Endometrium (tissue), 2 donors: ENCODE measurements around the gene MTM1.

Source experiments
- FAIRE-seq: peaks from 2 replicates; lab custom pipeline; 2012; peaks lifted over from hg19 to GRCh38; lab: Jason Lieb, UNC
- donor health status: control.
- donor health status: control.

The MTM1 gene

DNA sequence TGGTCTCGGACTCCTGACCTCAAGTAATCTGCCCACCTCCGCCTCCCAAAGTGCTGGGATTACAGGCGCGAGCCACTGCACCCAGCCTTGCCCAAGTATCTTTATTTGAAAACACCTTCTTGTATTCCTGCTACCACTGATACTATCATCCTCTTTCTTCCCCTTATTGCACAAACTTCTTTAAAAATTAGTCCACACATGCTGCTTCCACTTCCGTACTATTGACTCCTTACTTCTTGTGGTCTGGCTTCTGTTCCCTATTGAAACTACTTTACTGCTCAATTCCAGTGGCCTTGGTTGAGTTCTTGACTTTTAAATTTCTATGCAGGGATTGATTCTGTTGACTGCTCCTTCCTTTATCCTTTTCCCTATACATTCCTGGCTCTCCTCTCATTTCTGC lies 38.8 kb downstream of the MTM1 start:
- no peak for FAIRE-seq

DNA sequence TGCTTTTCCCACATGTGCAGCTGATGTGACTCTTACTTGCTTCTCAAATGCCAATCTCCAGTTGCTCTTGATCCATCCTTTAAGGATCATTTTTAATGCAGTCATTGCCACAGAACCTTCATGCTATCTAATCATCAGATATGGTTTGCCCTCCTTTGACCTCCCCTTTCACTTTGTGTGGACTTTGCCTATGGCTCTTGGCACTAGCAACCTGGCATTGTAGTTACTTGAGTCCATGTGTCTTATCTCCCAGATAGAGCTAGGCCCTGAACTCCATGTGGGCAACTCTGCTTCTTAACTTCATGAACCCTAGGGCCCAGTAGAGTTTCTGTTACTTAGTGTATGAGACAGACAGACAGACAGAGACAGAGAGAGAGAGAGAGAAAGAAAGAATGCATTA lies 41.6 kb downstream of the MTM1 start:
- no peak for FAIRE-seq

DNA sequence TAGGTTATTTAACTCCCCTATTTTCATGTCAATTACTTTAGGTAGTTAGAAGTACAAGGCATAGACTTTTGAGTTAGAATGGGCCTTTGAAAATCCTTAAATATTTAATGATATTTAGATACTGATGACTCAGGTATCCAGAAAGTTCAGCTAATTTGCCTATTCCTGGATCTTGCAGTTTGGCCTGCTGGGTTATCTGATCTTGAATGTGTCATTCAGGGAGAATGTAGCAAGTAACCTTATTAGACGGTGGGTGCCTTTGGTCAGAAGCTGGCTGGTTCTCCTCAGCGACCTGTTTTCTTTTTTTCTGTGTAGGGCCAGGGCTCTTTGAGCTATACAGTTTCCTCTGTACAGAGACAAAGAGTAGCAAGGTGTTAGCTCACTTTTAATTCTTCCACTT lies 42.0 kb downstream of the MTM1 start:
- no peak for FAIRE-seq

DNA sequence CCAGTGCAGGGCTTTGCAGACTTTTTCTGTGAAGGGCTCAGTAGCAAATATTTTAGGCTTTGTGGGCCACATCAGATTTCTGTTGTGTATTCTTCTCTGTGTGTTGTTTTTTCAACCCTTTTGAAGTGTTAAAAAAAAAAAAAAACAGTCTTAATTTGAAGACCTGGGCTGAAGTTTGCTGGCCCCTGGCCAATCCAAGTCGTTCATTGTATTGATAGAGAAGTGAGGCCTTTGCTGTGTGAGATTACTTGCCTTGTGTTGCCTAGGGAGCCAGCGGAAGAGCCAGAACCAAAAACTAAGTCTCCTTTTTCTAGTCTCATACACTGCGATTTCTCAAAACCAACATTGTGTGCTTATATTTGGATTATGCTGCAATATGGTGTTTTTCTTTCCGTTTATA lies 46.9 kb downstream of the MTM1 start:
- FAIRE-seq = no peak

DNA sequence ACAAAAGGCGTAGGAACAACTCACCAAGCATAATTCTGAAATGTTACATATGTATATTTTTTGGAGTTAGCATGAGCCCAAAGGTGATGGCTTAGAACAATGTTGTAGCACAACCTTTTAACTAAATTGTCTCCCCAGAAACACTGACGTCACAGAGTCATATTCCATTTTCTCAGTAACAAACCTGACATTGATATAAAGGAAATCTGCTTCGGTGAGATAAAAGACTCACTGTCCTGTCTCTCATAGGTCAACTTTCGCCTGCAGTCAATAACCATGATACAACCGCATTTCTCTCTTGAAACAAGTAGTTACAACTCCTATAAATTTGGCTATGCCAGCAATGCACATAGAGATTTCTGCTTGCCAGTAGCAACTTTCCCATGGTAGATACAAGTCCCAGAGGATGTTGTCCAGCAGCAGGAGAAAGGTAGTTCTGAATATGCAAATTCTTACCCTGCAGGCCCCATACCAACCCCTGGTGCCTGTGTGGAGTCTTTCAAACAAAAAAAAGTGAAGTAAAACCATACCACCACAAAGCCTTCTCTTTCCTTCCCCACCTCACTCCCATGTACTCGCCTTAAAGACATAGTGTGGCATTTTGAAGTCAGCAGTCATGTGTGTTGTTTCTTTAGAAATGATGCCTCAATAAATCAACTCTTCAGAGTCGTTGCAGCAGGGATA lies 47.9 kb downstream of the MTM1 start:
- no peak for FAIRE-seq

DNA sequence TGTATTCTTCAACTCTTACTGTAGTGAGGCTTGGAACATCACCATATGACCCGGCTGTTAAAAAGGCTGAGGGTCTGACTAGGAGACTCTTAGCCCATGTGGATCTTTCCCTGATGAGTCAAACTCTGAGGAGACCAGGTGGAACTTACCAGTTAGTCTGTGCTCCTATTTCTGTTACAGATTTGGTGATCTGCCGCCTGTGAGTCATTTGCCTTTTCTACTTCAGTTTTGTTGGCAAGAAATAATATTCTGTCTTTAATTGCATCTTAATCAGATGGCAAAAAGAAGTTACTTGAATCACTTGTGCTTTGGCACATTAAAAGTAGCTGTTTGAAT lies 48.4 kb downstream of the MTM1 start:
- no peak for FAIRE-seq

DNA sequence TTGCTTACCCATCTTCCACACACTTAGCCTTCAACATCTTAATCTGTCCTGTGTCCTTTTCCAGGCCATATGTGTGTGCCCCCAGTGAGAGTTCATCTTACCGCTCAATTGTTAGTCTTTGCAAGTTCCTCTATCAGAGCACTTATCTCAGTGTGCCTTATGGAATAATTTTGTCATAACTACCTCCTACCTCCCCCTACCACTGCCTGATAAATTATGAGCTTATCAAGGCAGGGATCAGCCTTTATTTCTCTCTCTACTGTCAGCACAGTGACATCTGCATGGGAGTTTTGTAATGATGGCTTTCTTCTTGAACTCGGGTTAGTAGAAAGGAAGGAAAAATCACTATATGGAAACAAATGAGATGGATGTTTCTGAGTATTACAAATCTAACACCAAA lies 53.2 kb downstream of the MTM1 start:
- FAIRE-seq = no peak

DNA sequence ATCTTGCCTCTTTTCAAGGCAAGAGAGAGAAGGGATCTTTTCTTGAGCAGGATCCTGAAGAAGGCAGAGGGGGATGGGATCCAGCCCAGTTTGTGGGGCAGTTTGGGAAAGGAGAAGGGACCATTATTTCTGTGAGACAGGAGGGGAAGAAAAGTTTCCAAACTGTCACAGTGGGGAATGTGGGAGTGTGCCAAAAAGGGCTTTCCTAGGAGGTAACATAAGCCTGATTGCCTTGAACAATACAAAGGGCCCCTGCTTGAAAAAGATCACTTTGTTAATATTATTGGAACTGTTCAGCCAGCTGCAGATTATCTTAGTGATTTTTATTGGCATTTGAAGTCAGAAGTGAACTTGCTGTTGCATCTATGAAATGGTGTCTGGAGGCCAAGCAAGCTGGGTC lies 55.2 kb downstream of the MTM1 start:
- no peak for FAIRE-seq

DNA sequence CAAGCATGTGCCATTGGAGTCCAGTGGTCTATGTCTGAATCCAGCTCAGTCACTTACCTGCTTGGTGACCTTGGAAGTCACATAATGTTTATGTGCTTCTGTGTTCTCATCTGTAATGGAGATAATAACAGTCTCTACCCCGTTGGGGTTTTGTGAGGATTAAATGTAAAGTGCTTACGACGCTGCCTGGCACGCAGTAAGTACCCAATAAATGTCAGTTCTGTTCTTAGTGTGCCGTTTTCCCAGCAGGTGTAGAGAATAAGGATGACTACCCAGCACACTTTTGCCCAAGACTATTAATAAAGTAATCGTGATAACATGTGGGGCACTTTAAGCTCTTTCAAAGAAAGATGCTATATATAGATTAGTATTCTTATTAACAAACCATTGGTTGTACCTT lies 56.7 kb downstream of the MTM1 start:
- FAIRE-seq = no peak

DNA sequence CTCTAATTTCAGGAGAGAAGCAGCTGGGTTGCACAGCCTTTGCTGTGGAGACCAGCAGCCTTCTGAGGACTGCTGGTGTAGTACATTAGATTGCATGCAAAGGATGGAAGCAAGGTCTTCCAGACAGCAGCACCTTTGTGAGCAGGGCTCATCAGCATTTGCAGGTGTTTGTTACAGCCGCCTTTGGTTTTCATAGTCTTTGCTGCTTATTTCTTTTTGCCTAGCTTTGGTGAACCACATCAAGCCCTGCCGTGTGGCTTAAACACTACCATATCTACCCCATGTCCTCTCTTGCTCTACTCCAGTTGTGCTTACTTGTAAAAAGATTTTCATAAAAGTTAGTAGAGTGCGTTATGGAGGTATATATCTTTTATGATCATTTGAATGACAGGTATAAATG lies 57.5 kb downstream of the MTM1 start:
- FAIRE-seq = no peak

DNA sequence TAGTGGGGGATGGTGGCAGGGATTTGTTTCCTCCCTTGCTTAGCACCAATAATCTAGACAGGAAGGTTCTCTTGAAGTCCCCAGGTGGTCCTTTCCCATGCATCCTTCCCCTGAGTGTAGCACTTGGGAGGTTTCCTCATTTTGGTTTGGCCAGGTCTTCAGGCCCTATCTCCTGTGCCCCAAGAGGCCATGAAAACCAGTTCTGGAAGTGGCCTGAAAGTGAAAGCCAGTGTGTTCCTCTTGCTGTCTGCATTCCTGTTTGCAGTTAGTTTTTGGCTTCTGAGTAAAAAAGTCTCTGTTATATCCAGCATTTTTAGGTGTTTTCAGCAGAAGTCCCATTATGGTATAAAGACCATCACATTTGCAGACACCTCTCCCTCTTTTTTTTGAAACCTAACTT lies 59.5 kb downstream of the MTM1 start:
- no peak for FAIRE-seq

DNA sequence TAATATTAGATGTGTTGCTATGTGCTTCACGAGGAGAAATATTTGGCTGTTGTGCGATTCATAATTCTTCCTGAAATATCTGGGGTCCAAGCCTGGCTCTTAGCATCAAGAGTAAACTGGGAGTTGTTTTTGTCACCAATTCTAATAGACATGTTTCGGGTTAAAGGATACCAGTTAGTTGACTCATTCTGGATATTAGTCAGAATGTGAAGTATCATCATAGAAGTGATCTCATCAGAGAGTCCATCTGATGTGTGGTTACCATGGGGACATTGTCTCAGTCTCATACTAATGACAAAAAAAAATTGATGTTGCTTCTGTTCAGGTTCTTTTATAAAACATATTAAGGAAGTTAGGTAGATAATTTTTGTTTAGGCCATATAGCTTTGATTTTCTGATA lies 67.5 kb downstream of the MTM1 start:
- FAIRE-seq = no peak

DNA sequence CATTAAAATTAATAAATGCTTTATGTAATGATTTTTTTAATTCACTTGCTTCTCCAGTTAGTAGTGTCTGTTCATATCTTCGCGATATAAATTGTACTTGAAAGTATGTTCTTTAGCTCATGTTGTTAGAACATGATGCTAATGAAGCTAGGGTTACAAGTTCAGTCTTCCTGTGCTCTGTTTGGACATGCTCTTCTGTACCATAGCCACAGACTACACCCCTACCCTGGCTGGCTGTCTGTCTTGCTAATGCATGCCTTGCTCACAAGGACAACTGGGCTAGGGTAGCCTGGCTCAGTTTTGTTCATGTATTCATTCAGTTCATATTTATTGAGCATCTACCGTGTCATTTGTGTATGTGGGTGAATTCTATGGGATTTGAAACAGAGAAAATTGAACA lies 74.0 kb downstream of the MTM1 start:
- no peak for FAIRE-seq

DNA sequence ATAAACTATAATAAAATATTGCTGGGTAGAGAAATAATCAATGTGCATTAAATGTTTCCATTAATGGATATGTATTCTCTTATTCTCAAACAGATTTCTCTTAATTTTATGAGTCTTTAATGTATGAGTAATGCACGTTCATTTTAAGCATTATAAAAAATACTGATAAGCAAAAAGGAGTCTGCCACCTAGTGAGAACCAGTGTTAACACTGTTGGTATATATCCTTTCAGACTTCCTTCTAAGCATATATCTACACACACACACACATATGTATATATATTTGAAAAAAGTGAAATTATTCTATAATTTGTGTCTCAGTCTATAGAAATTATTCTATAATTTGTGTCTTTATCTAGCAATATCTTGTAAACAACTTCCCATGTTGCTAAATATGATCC lies 74.8 kb downstream of the MTM1 start:
- FAIRE-seq = no peak

DNA sequence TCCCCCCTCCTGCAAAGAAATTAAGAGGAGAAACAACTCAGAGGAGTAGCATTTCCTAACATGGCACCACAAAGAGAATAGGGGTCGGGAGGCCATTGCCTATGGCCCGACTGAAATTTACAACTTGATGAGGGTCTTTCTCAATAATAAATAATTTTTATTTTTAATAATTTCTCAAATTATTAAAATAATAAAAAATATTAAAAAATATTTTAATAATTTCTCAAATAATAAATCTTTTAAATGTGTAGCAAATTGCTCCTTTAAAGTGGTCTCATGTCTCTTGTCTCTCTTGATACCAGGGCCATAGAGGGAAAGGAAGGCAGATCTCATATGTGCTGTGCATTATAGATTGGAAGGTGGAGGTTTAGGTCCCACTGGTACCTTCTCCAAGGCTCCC lies 75.5 kb downstream of the MTM1 start:
- FAIRE-seq = no peak

DNA sequence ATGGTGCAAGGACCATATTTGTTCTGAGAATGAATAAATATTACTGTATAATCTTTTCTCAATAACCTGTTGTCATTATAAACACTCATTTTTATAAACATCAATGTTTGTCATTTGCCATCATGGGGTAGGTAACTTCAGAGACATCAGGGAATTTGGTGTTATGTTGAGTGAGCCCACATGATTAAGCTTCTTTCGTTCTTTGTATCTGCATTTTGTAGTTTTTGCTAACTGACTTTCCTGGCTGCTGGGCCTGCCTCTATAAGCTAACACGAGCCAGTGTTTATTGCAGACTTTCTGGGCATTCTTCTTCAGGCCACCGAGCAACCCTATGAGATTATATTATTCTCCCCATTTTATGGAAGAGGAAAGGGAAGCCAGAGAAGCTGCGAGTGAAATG lies 76.0 kb downstream of the MTM1 start:
- no peak for FAIRE-seq

DNA sequence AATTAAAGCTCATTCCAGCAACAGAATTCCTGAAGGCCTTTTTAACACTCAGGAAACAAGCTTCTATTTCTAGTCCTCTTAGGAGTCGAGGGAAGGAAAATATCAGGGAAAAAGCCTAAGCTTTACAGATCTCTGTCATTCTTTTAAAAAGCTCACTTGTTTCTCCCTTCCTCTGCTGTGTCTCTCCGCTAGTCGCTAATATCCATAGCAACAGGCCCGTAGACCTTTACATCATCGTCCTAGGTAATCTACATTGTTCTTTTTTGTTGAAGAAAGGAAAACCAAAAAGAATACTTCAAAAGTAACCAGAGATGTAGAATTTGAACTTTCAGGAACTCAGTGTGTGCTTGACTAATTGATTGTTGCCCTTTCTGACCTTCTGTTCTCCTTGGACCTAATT lies 78.9 kb downstream of the MTM1 start:
- no peak for FAIRE-seq

DNA sequence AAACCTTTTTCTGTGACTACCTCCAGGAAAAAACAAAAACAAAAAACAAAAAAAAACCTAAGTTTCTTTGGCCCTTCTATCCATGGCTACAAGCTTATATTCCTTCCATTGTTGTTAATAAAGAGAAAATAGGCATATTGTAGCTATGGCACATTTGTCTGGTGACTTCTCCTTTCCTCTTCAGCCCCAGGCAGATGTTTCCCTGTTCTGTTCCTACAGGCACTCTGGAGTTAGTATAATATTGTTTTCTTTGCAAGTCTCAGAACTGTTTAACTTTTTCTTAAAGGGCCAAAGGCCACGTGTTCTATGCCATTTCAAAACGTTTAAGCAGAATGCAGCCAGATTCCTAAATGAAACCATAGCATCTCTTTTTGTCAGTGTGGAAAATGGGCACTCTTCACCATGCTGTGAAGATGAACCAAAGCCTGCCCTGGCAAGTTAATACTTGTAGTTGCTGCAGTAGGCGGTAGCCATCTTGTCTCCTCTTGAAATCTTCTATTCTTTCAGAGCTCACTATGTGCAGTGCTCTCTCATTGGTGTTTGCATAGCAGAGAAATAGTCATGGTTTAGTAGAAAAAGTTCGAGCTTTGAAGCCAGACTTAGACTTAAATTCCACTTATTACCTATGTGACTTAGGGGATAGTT lies 80.0 kb downstream of the MTM1 start:
- no peak for FAIRE-seq

DNA sequence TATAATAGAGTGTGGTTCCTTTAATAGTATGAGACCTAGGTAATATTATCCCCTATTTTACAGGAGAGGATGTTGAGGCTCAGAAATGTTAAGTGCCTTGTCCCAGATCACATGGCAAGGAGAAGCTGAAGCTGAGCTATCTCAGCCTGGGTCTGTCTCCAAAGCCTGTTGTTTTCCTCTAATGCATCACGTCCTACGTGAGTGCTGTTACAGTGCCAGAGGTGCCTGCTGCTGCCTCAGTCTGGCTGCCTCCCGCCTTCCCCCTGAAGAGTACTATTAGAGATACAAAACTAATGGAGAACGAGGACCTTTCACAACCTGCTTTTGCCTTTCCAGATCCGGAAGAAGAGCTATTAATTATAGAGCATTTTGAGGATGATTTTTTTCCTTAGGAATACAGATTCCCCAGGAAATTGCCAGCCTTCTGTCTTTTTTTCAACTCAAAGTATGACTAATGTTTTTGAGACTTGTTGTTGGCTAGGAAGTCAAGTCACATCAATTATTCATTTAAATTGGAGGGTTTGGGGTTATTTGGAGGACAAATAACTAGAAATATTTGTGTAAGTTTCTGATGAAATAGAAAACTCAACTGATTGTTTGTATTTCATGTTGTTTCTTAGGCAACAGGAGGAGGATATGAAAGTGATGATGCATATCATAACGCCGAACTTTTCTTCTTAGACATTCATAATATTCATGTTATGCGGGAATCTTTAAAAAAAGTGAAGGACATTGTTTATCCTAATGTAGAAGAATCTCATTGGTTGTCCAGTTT lies 80.9 kb downstream of the MTM1 start:
- no peak for FAIRE-seq

DNA sequence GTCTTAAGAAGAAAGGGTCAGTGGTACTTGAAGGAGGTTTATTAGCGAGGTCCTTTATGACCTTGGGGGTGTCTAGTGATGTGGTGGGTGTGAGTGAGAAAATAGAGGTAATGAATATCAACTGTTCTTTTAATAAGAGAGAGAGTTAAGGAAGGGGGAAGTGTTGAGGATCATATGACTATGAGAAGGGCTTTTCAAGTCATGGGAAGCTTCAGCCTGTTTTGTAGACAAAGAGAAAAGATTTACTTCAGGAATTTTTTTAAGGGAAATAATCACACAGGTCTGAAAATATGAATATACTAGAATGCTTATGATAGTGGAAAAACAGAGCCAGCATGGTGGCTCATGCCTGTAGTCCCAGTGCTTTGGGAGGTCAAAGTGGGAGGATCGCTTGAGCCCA lies 83.5 kb downstream of the MTM1 start:
- no peak for FAIRE-seq

DNA sequence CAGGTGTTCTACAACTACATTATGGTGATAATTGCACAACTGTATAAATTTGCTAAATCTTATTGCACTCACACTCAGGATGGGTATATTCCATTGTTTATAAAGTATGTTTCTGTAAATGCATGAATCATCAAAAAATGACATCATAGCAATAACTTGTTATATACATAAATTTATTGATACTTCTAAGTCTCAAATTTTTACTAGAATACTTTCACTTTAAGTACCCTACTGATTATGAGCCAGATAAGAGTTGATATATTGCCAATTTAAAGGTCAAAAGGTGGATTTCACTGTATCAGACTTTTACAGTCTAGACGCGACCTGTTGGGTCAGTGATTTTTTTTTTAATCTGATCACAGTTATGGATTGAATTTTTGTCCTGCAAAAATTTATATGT lies 87.4 kb downstream of the MTM1 start:
- no peak for FAIRE-seq

DNA sequence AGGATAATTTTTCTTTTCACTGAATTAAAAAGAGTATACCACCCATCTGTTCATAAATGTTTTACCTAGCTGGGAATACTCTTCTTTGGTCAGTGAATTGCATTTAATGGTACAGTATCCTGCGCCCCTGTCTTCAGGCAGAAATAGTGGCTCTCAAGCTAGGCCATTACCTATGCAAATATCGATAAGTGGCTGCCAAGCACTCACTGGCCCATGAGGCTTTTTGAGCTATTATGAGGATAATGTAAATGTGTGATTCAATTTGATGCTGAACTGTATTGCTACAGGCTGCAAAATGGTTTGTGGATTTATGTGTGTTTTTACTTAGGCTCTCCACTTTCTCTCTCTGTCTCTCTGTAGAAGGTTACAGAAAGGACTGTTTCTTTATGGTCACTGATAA lies 94.7 kb downstream of the MTM1 start:
- no peak for FAIRE-seq

DNA sequence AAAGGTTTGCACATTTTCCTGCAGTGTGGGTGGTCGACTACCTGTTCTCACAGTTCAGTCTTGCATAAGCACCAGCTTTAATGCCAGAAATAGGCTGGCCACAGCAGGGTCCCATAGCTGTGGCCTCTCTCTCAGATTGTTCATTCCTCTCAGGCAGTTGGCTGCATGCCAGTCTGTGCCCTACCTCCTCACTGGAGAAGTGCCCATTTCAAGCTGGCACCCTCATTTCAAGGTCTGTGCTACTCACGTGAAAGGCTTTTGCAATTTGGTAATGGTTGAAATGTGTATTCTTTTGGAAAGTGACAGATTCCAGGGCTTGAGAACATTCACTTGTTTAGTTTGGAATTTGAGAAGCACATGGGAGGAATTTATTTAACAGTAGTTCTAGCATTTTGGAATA lies 95.9 kb downstream of the MTM1 start:
- FAIRE-seq = no peak

DNA sequence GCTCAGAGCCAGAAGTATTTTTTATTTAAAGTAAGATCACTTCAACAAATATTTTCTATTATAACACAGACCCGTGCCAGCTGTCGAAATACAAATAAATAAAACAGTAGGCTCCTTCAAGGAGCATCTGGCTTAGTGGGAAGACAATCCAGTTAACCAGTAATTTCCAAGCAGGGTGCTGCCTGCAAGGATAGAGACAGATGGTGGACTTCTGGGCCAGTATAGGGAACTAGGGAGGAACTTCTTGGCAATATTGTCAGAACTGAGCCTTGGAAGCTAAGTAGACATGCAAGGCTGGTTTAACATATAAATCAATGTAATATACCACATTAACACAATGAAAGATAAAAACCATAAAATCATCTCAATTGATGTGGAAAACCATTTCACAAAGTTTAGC lies 107.8 kb downstream of the MTM1 start:
- no peak for FAIRE-seq
